Lower lobe of right lung (tissue), 2 donors: ENCODE data around the gene SCGB3A1. TPM values are rescaled to one million over a fixed set of nuclear protein-coding genes. Genes with fewer than 3 reads are reported as not detected.

ENCODE experiments used
- ATAC-seq, 2 donors: fragments of 200-7000 bp; cut with Tn5 transposase; one replicate each; pipeline ENCODE4 v1.9.1; 2020 to 2022; ENCODE audit warnings: mild to moderate bottlenecking in 2 of 2, moderate library complexity in 2 of 2
- DNase-seq: peaks from one replicate; pipeline ENCODE4 v3.0.0-alpha.2; 2020
- H3K27ac ChIP-seq: fragments of 200-600 bp; one replicate; pipeline ENCODE4 v1.8.0; 2022
- H3K27me3 ChIP-seq: fragments of 200-600 bp; one replicate; pipeline ENCODE4 v1.8.0; 2022; ENCODE audit warnings: low read depth
- H3K36me3 ChIP-seq: fragments of 200-600 bp; one replicate; pipeline ENCODE4 v1.8.0; 2022; ENCODE audit warnings: mild to moderate bottlenecking
- H3K4me1 ChIP-seq: fragments of 200-600 bp; one replicate; pipeline ENCODE4 v1.8.0; 2022
- H3K4me3 ChIP-seq: fragments of 200-600 bp; one replicate; pipeline ENCODE4 v1.8.0; 2022; ENCODE audit warnings: mild to moderate bottlenecking
- H3K9me3 ChIP-seq: fragments of 200-600 bp; one replicate; pipeline ENCODE4 v1.8.0; 2022
- intact Hi-C: fragments of 100-400 bp; cut with DNase I; formaldehyde crosslinking; loops from one replicate; pipeline ENCODE4 v1.11.0; 2022
- total RNA-seq: library from RNA; stranded (reverse); fragmentation: NEBNext Ultra II Directional; extraction: Animal tissue kit (Norgen Biotek cat#: 25700); gene quantifications from one replicate; pipeline ENCODE4 v1.2.1, GENCODE V29; 2021
- TF ChIP-seq, protein P1 (sequence below): fragments of 200-600 bp; IDR thresholded peaks from one replicate; pipeline ENCODE4 v1.8.0; 2022; ENCODE audit warnings: antibody characterized with exemption, mild to moderate bottlenecking
- donor health status: DM: no; HTN: yes; CAD: no; lungs with severe emphysema.

The SCGB3A1 gene
- total RNA-seq, 1 donor from 2014 or later: 1,318 TPM

DNA sequence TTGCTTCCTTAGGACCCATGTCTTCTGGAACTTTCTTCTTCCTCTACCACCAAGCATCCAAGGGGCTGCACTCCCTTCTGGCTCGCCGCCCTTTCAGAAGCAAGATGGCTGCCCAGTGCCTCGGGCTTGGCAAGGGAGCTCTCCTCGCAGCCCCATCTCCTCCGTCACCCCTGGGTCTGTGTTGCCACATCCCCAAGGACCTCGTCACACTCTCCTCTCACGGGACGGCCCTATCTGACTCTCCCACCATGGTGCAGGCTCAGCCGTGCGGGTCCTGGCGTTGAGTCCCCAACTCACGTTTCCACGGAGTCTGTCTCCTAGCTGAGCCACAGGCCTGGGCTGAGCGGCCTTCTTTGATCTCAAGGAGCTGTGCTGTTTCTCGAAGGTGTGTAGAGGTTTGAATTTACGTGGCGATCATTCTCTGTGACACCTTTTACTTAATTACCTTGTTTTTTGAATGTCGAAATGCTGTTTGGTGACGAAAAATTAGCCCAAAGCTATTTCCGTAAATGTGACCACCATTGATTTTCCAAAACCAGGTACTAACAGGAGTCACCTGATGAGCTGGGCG lies 15.0 kb upstream of the SCGB3A1 start:
- Histone ChIP-seq H3K4me1 (no peaks in the 10 kb centered on the region), H3K4me3 (no peak overlapping the region), H3K27me3 (no peaks in the 10 kb centered on the region), H3K27ac (no peak overlapping the region), H3K36me3 (no peaks in the 10 kb centered on the region), H3K9me3 (no peaks in the 10 kb centered on the region)
- no peak for ATAC-seq
- TF ChIP-seq, protein P1, sequence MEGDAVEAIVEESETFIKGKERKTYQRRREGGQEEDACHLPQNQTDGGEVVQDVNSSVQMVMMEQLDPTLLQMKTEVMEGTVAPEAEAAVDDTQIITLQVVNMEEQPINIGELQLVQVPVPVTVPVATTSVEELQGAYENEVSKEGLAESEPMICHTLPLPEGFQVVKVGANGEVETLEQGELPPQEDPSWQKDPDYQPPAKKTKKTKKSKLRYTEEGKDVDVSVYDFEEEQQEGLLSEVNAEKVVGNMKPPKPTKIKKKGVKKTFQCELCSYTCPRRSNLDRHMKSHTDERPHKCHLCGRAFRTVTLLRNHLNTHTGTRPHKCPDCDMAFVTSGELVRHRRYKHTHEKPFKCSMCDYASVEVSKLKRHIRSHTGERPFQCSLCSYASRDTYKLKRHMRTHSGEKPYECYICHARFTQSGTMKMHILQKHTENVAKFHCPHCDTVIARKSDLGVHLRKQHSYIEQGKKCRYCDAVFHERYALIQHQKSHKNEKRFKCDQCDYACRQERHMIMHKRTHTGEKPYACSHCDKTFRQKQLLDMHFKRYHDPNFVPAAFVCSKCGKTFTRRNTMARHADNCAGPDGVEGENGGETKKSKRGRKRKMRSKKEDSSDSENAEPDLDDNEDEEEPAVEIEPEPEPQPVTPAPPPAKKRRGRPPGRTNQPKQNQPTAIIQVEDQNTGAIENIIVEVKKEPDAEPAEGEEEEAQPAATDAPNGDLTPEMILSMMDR: no peak
- intact Hi-C loops: no loop called here
- no peak for DNase-seq

DNA sequence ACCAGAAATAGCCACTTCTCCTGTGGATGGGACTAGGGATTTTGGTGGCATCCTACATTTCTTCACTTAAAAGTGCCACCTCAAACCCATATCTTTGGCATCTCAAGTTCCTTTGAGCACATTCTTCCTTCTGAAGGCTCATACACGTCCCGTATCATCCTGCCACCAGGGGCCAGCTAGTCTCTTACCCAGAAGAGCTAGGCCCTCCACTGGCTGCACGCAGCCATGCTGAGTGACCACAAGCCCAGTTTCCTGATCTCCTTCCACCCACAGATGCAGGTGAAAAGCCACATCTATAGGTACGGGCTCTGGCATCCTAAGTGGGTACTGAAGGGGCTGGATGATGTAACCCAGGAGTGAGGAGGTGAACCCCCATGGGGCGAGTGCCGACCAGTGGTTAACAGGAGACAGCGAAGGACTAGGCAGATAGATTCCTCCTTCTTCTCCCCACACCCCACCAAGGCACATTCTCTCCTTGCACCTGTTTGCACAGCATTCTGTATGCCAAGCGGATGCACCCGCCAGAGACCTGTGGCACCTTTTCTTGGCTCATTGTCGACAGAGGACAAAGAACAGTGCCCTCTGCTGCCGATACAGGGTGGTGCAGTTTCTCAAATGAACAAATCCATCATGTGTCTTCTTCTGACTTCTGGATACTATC lies 14.4 kb upstream of the SCGB3A1 start:
- ATAC-seq (peak; percentile 52 to 53), DNase-seq (peak; percentile 69)
- intact Hi-C loops: no loop called here
- TF ChIP-seq, protein P1: peak; percentile 71
- H3K27me3 ChIP-seq: no peaks in the 10 kb centered on the region
- no peaks in the 10 kb centered on the region for H3K9me3 ChIP-seq
- no peak overlapping the region for H3K4me3 ChIP-seq
- no peaks in the 10 kb centered on the region for H3K4me1 ChIP-seq
- H3K36me3 ChIP-seq: no peaks in the 10 kb centered on the region
- no peak overlapping the region for H3K27ac ChIP-seq

DNA sequence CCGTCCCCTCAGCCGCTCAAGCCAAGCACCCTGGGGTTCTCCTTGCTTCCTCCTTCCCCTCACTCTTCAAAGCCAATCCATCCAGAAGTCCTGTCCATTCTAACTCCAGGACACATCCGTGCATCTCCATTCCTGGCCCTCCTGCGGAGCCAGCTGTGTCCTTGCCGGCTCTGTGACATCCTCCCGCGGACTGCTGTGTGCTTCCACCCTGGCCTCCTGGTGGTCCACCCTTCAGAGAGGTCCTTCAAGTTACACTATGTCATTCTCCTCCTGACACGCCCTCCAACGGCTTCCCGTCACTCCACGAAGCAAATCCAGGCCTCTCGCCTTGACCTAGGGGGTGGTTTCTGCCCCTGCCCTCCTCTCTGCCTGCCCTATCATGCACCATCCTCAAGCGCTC lies 13.0 kb upstream of the SCGB3A1 start:
- Histone ChIP-seq H3K4me3 (no peak overlapping the region), H3K36me3 (no peaks in the 10 kb centered on the region), H3K27ac (no peak overlapping the region), H3K9me3 (no peaks in the 10 kb centered on the region), H3K27me3 (no peaks in the 10 kb centered on the region), H3K4me1 (no peaks in the 10 kb centered on the region)
- intact Hi-C loops: no loop called here
- peak; percentile 20 for DNase-seq
- TF ChIP-seq, protein P1: no peak
- ATAC-seq: no peak

DNA sequence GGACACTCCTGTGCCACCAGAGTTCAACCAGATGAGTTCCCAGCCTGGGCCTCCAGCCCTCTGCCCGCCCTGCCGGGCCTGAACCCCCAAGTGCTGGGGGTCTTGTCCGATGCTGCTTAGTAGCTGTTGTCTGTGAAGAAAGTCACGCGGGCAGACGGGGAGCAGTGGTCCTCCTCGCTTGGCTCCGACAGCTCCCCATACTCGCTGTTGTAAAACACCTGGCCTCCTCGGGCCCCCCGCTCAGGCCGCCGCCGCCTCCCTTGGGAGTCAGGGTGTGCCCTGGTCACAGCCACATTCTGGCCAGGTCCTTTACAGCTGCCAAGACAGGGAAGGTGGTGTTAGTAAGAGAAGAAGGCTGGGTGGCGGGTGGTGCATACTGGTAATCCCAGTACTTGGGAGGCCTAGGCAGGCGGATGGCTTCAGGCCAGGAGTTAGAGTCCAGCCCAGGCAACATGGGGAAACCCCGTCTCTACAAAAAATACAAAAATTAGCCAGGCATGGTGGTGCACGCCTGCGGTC lies 11.8 kb upstream of the SCGB3A1 start:
- Histone ChIP-seq H3K9me3 (no peaks in the 10 kb centered on the region), H3K27me3 (no peaks in the 10 kb centered on the region), H3K27ac (no peak overlapping the region), H3K4me1 (no peaks in the 10 kb centered on the region), H3K36me3 (no peaks in the 10 kb centered on the region), H3K4me3 (no peak overlapping the region)
- intact Hi-C loops: no loop called here
- ATAC-seq: no peak
- TF ChIP-seq, protein P1: no peak
- DNase-seq: peak; percentile 37

DNA sequence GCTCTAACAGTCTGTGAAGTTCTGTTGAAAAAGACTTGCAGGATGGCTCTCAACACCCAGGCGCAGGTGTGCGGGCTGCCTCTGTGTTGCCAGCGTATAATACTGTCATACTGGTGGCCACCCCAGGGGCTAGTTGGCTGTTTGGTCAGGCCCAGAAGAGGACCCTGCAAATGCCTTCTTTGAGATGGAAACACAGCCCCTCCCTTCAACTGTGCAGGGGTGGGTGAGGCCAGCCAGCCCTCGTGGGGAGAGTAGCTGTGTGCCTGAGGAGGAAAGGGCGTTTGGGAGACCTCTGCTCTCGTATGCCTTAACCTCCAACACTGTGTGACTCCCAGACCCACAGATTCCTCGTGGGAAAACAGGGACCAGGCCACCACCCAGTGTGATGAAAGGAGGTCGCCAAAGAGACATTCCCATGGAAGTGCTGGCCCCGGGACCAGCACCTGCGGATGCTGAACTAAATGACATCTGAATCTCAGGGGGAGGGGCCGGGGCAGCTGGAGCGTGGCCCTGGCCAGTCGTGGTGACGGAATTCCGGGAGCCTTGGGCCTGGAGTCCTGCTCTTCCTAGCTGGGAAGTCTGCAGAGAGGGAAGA lies 11.3 kb upstream of the SCGB3A1 start:
- Histone ChIP-seq H3K27me3 (no peaks in the 10 kb centered on the region), H3K4me3 (no peak overlapping the region), H3K9me3 (no peaks in the 10 kb centered on the region), H3K36me3 (no peaks in the 10 kb centered on the region), H3K27ac (no peak overlapping the region), H3K4me1 (no peaks in the 10 kb centered on the region)
- TF ChIP-seq, protein P1: no peak
- ATAC-seq: no peak
- peak; percentile 39 for DNase-seq
- intact Hi-C loops: no loop called here
